K562 (cell line): Measurements from ENCODE around the gene SCFD2. TPM values are rescaled to one million over a fixed set of nuclear protein-coding genes. Genes with fewer than 3 reads are reported as not detected.

Experiments
- ATAC-seq: fragments of 200-7000 bp; cut with Tn5 transposase; 3 replicates; pipeline ENCODE4 v1.9.1; 2020; ENCODE audit warnings: moderate library complexity
- BruUV-seq: library from RNA; stranded (reverse); fragments of 400-500 nt; replicated peaks from 2 replicates; lab custom pipeline; 2021; lab: Mats Ljungman, UMichigan
- CTCF ChIA-PET: fragments of 300-600 bp; formaldehyde crosslinking; extraction: SDS; loops from one replicate; lab custom pipeline; 2021; ENCODE audit warnings: low intra/inter-chr PET ratio; lab: Yijun Ruan, JAX
- POLR2A ChIA-PET: fragments of 300-600, 350-650 bp; sonication (Branson Sonifier 250); formaldehyde crosslinking; extraction: SDS; loops from one replicate; lab custom pipeline; 2021; ENCODE audit warnings: antibody characterized with exemption, inconsistent platforms; lab: Yijun Ruan, JAX
- DNase-seq, 4 experiments: peaks; one replicate each; pipeline versions ENCODE4 v3.0.0 to v3.0.0-alpha.2; 2011 to 2018; ENCODE audit warnings: low spot score in 3 of 4, mixed read lengths in 3 of 4; ENCODE audit errors: extremely low read depth in 1 of 4
- FAIRE-seq: peaks from 2 replicates; lab custom pipeline; 2011; peaks lifted over from hg19 to GRCh38; lab: Jason Lieb, UNC
- H2AFZ ChIP-seq: 2 replicates; pipeline ENCODE4 v1.6.0; 2011; ENCODE audit warnings: low read depth, low read length, control low read depth, inconsistent platforms
- H3K27ac ChIP-seq: fragments of 200-600 bp; 3 replicates; pipeline ENCODE4 v1.8.0; 2011; ENCODE audit warnings: low read depth, mild to moderate bottlenecking, control low read depth, inconsistent platforms, low read length, moderate library complexity, mixed read lengths; ENCODE audit errors: extremely low read depth
- H3K27me3 ChIP-seq, 2 experiments: fragments of 300-600 bp in 1 of 2; 2 replicates in 1 of 2; 3 replicates in 1 of 2; pipeline versions ENCODE4 v1.6.0 to v1.8.0; 2011; ENCODE audit warnings: inconsistent platforms in 2 of 2, low read length in 2 of 2, mild to moderate bottlenecking in 1 of 2, mixed read lengths in 1 of 2, moderate library complexity in 1 of 2; ENCODE audit not compliant: control insufficient read depth in 2 of 2, insufficient read depth in 2 of 2
- H3K36me3 ChIP-seq: fragments of 300-600 bp; 3 replicates; pipeline ENCODE4 v1.8.0; 2011; ENCODE audit warnings: mild to moderate bottlenecking, low read length, inconsistent platforms; ENCODE audit not compliant: control insufficient read depth, insufficient read depth
- H3K4me1 ChIP-seq, 2 experiments: fragments of 200-600 bp in 1 of 2; replicated peaks in 1 of 2; 2 replicates in 1 of 2; 3 replicates in 1 of 2; pipeline versions ENCODE4 v1.5.1 to v1.8.0; 2011; ENCODE audit warnings: inconsistent platforms in 2 of 2, low read length in 2 of 2, mild to moderate bottlenecking in 1 of 2, mixed read lengths in 1 of 2, moderate library complexity in 1 of 2; ENCODE audit not compliant: control insufficient read depth in 2 of 2, insufficient read depth in 2 of 2
- H3K4me2 ChIP-seq: 2 replicates; pipeline ENCODE4 v1.6.1; 2011; ENCODE audit warnings: low read length, control low read depth, inconsistent platforms, mixed read lengths; ENCODE audit not compliant: insufficient read depth
- H3K4me3 ChIP-seq: fragments of 200-600 bp; sonication (generic), shearing (Covaris generic); 2 replicates; pipeline ENCODE4 v1.5.1; 2016; ENCODE audit warnings: control low read depth, inconsistent platforms
- H3K79me2 ChIP-seq: fragments of 200-600 bp; 3 replicates; pipeline ENCODE4 v1.8.0; 2011; ENCODE audit warnings: low read length, inconsistent platforms; ENCODE audit not compliant: control insufficient read depth, insufficient read depth
- H3K9ac ChIP-seq, 2 experiments: 2 replicates each; pipeline versions ENCODE4 v1.6.0 to v1.6.1; 2011; ENCODE audit warnings: low read depth in 2 of 2, low read length in 2 of 2, control low read depth in 1 of 2, inconsistent platforms in 1 of 2, mild to moderate bottlenecking in 1 of 2, mixed read lengths in 1 of 2; ENCODE audit not compliant: insufficient read depth in 1 of 2
- H3K9me1 ChIP-seq: one replicate; pipeline ENCODE4 v1.6.0; 2011; ENCODE audit warnings: inconsistent platforms, mild to moderate bottlenecking, low read length, moderate library complexity; ENCODE audit not compliant: control insufficient read depth, insufficient read depth
- H3K9me3 ChIP-seq: replicated peaks from 2 replicates; pipeline ENCODE4 v1.5.1; 2011; ENCODE audit warnings: low read depth, low read length, inconsistent platforms; ENCODE audit not compliant: control insufficient read depth, insufficient read depth
- H4K20me1 ChIP-seq: replicated peaks from 2 replicates; pipeline ENCODE4 v1.6.1; 2011; ENCODE audit warnings: low read length, inconsistent platforms, mixed read lengths; ENCODE audit not compliant: control insufficient read depth, insufficient read depth
- FOXM1 ChIP-seq, 2 experiments: fragments of 450-650 bp in 1 of 2; sonication (generic) in 1 of 2; formaldehyde crosslinking in 1 of 2; IDR thresholded peaks; 2 replicates each; pipeline versions ENCODE4 v1.6.1 to v1.9.0; 2017 to 2022; ENCODE audit warnings: low read depth in 2 of 2, mild to moderate bottlenecking in 2 of 2, missing genetic modification reagents in 1 of 2, moderate library complexity in 1 of 2
- POLR2B ChIP-seq: fragments of 450-650 bp; IDR thresholded peaks from 2 replicates; pipeline ENCODE4 v1.6.1; 2018; ENCODE audit warnings: low read depth; ENCODE audit not compliant: partially characterized antibody
- PPARD ChIP-seq: fragments of 250-450 bp; sonication (Bioruptor Pico); IDR thresholded peaks from 2 replicates; pipeline ENCODE4 v1.8.0; 2022; ENCODE audit warnings: inconsistent platforms, mild to moderate bottlenecking, moderate library complexity
- ZBTB12 ChIP-seq: fragments of 250-450 bp; sonication (Bioruptor Pico); IDR thresholded peaks from 2 replicates; pipeline ENCODE4 v1.4.0; 2020
- ZFX ChIP-seq: sonication (generic); formaldehyde crosslinking; IDR thresholded peaks from 2 replicates; pipeline ENCODE4 v1.8.0; 2022; ENCODE audit warnings: mild to moderate bottlenecking, missing genetic modification reagents, moderate library complexity
- ZKSCAN1 ChIP-seq: fragments of 150-350 bp; IDR thresholded peaks from 2 replicates; pipeline ENCODE4 v1.6.1; 2016; ENCODE audit warnings: low read depth, low read length
- ZNF263 ChIP-seq: sonication (generic); formaldehyde crosslinking; IDR thresholded peaks from 2 replicates; pipeline ENCODE4 v1.8.0; 2022; ENCODE audit warnings: mild to moderate bottlenecking, missing genetic modification reagents, borderline replicate concordance
- ZNF280A ChIP-seq: fragments of 450-650 bp; IDR thresholded peaks from 2 replicates; pipeline ENCODE4 v1.6.1; 2018; ENCODE audit warnings: mild to moderate bottlenecking, low read depth; ENCODE audit not compliant: partially characterized antibody
- WGBS: fragments of 100-300 bp; shearing (Covaris generic); methylation state at CpG from one replicate; pipeline ENCODE4 v1.1.6; 2016; ENCODE audit warnings: low coverage, mixed read lengths; ENCODE audit not compliant: insufficient coverage; ENCODE audit errors: missing lambda C conversion rate; 5-methylcytosine and 5-hydroxymethylcytosine counted together
- in situ Hi-C: fragments of 300-500 bp; cut with MboI; formaldehyde crosslinking; loops from 4 replicates; pipeline ENCODE4 v1.15.0; 2018; ENCODE audit warnings: inconsistent platforms, mixed read lengths
- intact Hi-C: fragments of 100-400 bp; cut with micrococcal nuclease; formaldehyde crosslinking; loops from 2 replicates; pipeline ENCODE4 v1.14.2; 2022
- polyA plus RNA-seq, 8 experiments: library from polyadenylated mRNA; depleted of rRNA in 4 of 8; stranded (reverse) in 5 of 8; unstranded in 3 of 8; fragments of >200 nt; fragmentation: Nextera tagmentation in 2 of 8; fragmentation: Illumina TruSeq in 1 of 8; extraction: Ambion mirVana in 2 of 8; extraction: Trizol in 1 of 8; gene quantifications; 2 replicates each; pipeline versions ENCODE4 v1.2.1 to v1.2.3, GENCODE V29; 2011 to 2014; ENCODE audit warnings: inconsistent platforms in 1 of 8, missing spikeins in 1 of 8
- total RNA-seq, 7 experiments: library from RNA; depleted of rRNA in 6 of 7; stranded (reverse); fragments of >200 nt in 6 of 7; fragmentation: Illumina TruSeq in 2 of 7; extraction: Trizol in 2 of 7; gene quantifications; 2 replicates each; pipeline versions ENCODE4 v1.2.1 to v1.2.3, GENCODE V29; 2011 to 2021; ENCODE audit warnings: low replicate concordance in 1 of 7
- TF ChIP-seq, protein P1 (sequence below): sonication (generic); formaldehyde crosslinking; IDR thresholded peaks from 2 replicates; pipeline ENCODE4 v1.8.1; 2023; ENCODE audit warnings: mild to moderate bottlenecking, missing genetic modification reagents

SCFD2 gene
- total and polyA plus RNA-seq, 9 of the 15 experiments (the other 6 are each of a cell fraction or from before 2014, with no cell fraction given), result 5.7 to 30.3 (median 22.8) TPM

- no peak overlapping the region for H2AFZ ChIP-seq
- H3K4me2 ChIP-seq, result no peak overlapping the region
- ChIA-PET POLR2A (no interaction called here), CTCF (no interaction called here)
- 27% methylated on average over 5 of the region's 5 CpGs for WGBS
- H3K9ac ChIP-seq, result no peak overlapping the region
- no peaks in the 10 kb centered on the region for H3K79me2 ChIP-seq
- H3K4me3 ChIP-seq, result no peak overlapping the region
- ATAC-seq, result no peak
- H3K27ac ChIP-seq, result no peak overlapping the region
- FAIRE-seq, result no peak
- H3K36me3 ChIP-seq, result no peaks in the 10 kb centered on the region
- TF ChIP-seq ZBTB12 (no peak), ZNF263 (no peak), POLR2B (no peak), PPARD (CRISPR knock-in tag) (no peak), FOXM1 (IDR thresholded peaks at IDR 0.05; ENCODE audit: low read depth) (no peak), FOXM1 (CRISPR knock-in tag; IDR thresholded peaks at IDR 0.05; ENCODE audit: low read depth) (no peak), ZFX (no peak), ZKSCAN1 (no peak), ZNF280A (no peak)
- TF ChIP-seq, protein P1, sequence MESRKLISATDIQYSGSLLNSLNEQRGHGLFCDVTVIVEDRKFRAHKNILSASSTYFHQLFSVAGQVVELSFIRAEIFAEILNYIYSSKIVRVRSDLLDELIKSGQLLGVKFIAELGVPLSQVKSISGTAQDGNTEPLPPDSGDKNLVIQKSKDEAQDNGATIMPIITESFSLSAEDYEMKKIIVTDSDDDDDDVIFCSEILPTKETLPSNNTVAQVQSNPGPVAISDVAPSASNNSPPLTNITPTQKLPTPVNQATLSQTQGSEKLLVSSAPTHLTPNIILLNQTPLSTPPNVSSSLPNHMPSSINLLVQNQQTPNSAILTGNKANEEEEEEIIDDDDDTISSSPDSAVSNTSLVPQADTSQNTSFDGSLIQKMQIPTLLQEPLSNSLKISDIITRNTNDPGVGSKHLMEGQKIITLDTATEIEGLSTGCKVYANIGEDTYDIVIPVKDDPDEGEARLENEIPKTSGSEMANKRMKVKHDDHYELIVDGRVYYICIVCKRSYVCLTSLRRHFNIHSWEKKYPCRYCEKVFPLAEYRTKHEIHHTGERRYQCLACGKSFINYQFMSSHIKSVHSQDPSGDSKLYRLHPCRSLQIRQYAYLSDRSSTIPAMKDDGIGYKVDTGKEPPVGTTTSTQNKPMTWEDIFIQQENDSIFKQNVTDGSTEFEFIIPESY (CRISPR knock-in tag), result no peak
- TF ChIP-seq, all 486 proteins: peak for 0
- H3K9me1 ChIP-seq, result no peaks in the 10 kb centered on the region
- no peaks in the 10 kb centered on the region for H4K20me1 ChIP-seq
- H3K9me3 ChIP-seq, result no peaks in the 10 kb centered on the region
- no peak for DNase-seq
- no TSS peak for BruUV-seq
- no peaks in the 10 kb centered on the region for H3K27me3 ChIP-seq
- in situ Hi-C loops, result no loop called here
- no peaks in the 10 kb centered on the region for H3K4me1 ChIP-seq
- intact Hi-C loops, result no loop called here
Observed at GRCh38 chr4:52966172-52966571, 399.7 kb downstream of the SCFD2 start.
